Stimulated activated CD8-positive, alpha-beta memory T cell treated with anti-CD3 and anti-CD28 coated beads, Interleukin-2, amount 100 ng/mL, for 1 hour (primary cell): Measurements from ENCODE around the gene ASB1.
"Not testable (repeated sequence)": the region's sequence is repeated elsewhere in the genome, so short reads cannot be mapped to it uniquely, and the experiment has no call there.

ENCODE experiments used
- DNase-seq, 2 donors: peaks; one replicate each; pipeline ENCODE4 v3.0.0-alpha.2; 2020; ENCODE audit warnings: low read depth in 2 of 2

The ASB1 gene

GRCh38 chr2:238404406-238405216 is 22.1 kb upstream of the ASB1 start:
- DNase-seq = no peak

DNA sequence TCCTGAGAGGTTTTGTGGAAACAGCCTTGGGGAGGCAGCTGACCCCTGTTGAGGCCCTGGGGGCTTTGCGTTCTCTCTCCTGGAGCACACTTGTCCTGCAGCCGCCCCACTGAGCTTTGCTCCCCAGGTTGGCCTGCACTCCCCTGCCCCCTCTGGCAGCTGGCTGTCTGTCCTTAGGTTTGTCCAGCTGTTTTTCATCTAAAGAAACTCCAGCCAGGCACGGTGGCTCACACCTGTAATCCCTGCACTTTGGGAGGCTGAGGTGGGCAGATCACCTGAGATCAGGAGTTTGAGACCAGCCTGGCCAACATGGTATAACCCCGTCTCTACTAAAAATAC is 21.5 kb upstream of the ASB1 start:
- not testable (repeated sequence) for DNase-seq

GRCh38 chr2:238406221-238406997 is 20.3 kb upstream of the ASB1 start:
- no peak for DNase-seq

- DNase-seq = no peak
Observed at GRCh38 chr2:238406998-238407285, 19.8 kb upstream of the ASB1 start.

DNA sequence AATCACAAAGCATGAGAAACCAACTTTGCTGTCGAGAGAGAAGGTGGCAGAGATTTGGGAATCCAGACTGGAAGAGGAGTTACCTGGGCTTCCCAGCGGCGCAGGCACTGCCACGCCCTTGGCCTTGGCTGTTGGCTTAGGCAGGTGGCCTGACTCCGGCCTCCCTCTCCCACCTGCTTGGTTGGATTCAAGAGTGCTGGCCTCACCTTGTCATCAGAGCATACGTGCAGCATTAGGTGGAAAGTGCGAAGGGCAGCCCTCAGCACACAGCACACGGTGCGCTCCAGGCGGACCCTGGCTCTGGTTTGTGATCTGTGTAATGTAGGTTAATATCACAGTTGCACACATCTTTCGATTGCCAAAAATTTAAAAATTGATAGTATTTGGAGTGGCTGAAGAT is 19.2 kb upstream of the ASB1 start:
- no peak for DNase-seq

DNA sequence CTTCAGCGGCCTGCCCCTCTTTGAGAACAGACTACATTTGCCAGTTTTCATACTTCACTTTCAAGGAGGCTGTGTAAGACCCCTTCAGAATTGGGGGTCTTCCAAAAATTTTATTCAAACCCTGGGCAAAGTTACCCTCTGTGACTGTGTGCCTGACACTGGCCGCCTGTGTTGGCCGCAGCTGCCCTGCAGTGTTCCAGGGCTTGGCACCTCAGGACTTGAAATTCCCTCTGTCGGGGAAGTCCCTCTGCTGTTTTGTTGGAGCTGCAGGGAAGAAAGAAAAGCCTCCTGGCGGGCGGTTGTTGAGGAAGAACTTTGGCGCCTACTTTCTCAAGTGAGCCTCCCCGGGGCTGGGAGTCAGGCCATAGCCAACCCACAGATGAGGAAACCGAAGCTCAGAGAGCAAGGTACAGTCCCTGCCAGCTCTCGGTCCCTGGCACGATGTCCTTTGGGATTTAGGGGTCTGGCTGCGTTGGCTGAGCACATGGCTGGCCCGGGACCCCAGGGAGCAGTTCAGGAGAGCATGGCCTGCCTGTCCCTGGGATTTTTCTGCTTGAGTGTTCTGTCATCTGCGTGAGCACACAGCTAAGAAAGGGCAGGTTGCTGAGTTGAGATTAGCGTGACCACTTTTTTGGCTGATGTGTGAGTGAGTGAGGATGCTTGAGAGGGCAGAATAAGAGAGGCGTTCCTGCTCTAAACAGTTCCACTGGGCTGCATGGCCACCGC is 17.9 kb upstream of the ASB1 start:
- DNase-seq = no peak

DNA sequence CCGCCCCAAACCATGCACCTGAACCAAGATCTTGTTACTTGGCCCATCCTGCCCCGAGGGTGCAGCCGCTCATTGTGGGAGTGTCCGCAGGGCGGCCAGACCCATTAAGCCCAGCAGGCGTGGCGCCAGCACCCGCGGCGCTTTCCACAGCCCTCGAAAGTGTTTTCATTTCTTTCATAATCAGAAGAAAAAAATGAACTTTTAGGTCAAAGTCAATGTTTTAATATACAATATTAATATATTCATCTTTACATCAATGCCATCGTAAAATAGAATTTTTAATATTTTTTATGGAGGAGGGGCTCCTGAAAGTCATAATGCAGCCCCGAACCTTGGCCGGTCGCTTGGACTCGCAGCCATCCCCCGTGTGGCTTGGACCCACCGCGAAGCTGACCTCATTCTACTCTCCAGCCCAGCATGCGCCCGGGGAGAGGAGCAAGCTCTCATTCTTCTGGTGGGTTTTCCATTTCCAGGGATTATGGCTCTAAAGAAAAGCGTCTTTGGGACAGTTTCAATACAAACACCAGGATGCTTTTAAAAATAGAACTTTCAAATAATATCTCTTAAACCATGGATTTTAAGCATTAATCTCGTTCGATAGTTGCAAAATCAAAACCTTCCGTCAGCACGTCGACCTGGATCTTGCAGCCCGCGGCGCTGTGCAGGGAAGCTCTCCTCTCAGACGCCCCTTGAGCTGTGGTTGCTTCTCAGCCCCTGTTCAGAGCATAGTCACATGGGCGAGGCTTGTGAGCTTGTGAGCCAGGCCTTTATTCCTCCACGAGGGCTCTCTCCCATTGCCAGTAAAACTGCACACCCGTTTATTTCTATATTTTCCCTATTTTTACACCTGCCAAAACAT is 17.2 kb upstream of the ASB1 start:
- no peak for DNase-seq

DNA sequence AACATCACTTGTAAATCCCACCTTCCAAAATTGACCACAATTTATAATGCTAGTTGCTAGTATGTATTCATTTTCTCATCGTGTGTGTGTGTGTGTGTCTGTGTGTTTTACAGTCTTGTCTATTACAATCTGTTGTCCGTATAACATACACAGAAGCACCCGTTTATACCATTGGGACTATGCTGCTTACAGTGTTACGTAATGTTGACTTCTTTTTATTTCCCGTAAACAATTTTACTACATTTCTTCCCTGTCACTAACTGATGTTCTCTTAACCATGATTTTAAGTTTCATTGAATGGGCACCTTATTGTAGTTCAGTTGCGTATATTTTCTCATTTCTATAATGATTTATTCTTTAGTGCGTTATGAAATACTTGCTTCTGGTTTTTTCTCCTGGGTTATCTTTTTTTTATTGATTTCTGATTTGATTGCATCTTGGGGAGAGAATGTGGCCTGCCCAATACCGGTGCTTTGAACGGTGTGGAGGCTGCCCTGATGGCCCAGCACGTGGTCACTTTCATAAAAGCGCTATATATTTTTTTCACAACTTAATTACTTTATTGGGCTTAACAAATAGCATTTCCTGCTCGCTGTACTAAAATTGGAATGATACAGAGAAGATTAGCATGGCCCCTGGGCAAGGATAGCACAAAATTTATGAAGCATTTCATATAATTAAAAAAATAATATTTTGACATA is 14.5 kb upstream of the ASB1 start:
- DNase-seq = no peak

GRCh38 chr2:238413368-238413767 is 13.4 kb upstream of the ASB1 start:
- no peak for DNase-seq

GRCh38 chr2:238415036-238415764 is 11.5 kb upstream of the ASB1 start:
- no peak for DNase-seq

- no peak for DNase-seq
Observed at GRCh38 chr2:238415893-238416292, 10.8 kb upstream of the ASB1 start.

DNA sequence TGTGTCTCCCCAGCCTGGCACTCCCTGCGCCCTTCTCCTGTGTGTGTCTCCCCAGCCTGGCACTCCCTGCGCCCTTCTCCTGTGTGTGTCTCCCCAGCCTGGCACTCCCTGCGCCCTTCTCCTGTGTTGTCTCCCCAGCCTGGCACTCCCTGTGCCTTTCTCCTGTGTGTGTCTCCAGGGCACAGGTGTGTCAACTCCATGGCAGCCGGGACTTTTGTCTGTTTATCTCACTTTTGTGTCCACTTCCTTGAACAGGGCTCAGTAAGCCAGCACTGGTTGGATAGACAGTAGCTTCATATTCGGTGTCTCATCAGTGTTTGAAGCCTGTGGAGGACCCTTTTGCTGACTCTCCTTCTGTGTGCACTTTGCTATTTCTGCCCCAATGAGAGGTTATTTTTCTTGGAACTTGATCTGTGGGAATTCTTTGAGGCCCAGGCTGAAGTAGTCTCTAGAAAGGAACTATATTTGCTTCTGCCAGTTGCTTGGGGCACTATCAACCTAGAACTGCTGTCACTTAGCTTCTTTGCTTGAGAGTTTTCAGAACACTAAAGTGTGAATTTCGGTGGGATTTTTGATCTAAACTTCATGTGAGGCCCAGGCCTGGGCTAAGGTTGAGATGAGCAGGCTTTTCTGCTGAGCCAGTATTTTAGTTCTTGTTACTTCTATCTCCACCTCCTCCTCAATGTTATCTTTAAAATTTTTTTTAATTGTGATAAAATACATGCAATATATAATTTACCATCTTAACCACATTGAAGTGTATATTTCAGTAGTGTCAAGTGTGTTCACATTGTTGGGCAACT is 8.3 kb upstream of the ASB1 start:
- no peak for DNase-seq

DNA sequence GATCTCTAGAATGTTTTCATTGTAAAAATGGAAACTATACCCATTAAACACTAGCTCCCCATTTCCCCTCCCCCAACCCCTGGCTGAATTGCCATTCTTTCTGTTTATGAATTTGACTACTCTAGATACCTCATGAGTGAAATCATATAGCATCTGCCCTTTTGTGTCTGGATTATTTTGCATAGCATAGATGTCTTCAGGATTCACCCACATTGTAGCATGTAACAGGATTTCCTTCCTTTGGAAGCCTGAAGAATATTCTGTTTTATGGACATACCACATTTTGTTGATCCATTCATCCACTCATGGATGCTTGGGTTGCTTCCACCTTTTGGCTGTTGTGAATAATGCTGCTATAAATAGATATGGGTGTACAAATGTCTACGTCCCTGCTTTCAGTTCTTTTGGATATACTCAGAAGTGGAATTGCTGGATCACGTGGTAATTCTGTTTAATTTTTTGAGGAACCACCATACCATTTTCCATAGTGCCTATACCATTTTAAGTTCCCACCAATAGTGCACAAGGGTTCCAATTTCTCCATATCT is 7.7 kb upstream of the ASB1 start:
- no peak for DNase-seq

GRCh38 chr2:238420442-238420841 is 6.3 kb upstream of the ASB1 start:
- no peak for DNase-seq

GRCh38 chr2:238420878-238421694 is 5.6 kb upstream of the ASB1 start:
- DNase-seq = no peak

DNA sequence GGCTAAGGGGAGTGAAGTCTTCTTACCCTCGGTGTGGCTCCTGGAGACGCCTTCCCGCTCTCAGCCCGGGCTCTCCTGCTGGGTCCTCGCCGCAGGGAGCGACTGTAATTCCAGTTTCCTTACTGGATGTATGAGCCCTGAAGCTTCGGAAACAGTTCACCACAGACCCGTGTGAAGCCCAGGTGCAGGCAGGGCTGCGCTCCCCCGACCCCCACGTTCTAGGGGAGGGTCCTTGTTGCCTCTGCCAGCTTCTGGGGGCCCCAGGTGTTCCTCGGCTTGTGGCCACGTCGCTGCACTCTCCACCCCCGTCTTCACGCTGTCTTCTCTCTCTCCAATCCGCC is 5.1 kb upstream of the ASB1 start:
- DNase-seq = no peak

GRCh38 chr2:238422285-238422684 is 4.4 kb upstream of the ASB1 start:
- DNase-seq = no peak

DNA sequence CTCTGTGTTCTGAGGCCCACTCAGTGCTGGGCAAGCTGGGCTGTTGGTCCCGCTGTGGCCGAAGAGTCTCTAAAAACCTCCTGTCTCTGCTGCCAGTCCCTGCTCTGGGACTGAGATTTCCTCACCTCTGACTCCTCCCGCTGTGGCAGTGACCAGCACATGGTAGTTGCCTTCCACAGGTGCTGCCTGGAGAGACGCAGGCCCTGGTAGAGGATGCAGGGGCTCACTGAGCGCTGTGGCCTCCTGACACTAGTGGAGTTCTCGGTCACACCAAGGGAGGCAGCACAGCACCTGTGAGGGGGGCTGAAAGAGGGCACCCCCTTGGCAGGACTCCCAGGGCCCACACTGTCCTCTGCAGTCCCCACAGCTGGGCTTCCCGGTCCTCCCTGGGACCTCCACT is 3.8 kb upstream of the ASB1 start:
- DNase-seq = no peak
